GM23338 (cell line): ENCODE measurements around the gene NRSN2.

Source experiments
- CTCF ChIP-seq, 2 experiments: fragments of 200-600 bp in 1 of 2; sonication (generic) in 1 of 2; conservative IDR thresholded peaks; 2 replicates each; pipeline versions ENCODE4 v1.5.1 to v1.6.1; 2016 to 2017; ENCODE audit warnings: antibody characterized with exemption in 2 of 2, low read depth in 2 of 2, mild to moderate bottlenecking in 2 of 2, moderate library complexity in 1 of 2
- REST ChIP-seq: IDR thresholded peaks from one replicate; pipeline ENCODE4 v1.6.1; 2018; ENCODE audit warnings: antibody characterized with exemption; ENCODE audit not compliant: unreplicated experiment

GRCh38 chr20:309306-309840 is 37.5 kb upstream of the NRSN2 start:
- TF ChIP-seq REST (no peak), CTCF (conservative IDR thresholded peaks at IDR 0.05; ENCODE audit: low read depth in 2 of 2) (peak; percentile 6 to 27; a peak in 2 of 4 replicates)
